ENCODE data around the gene DPP4.
"Not testable (repeated sequence)": the region's sequence is repeated elsewhere in the genome, so short reads cannot be mapped to it uniquely, and the experiment has no call there.

Gene DPP4

DNA sequence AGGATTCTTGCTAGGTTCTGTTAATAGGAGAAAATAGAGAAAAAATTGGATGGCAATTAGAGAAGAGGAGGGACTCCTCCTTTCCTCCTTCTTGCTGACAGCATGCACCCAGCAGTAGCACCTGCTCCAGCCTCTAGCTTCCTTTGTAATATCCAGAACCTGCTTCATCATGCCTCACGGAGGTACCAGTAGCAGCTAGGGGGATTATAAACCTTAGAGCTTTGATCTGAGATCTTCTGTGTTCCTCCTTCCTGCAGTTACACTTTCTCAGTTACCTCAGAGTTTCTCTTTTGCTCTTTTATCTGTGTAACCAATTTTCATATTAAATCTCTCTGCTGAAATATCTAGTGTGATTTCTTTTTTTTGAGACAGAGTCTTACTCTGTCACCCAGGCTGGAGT, 16.6 kb downstream of the DPP4 start:
- DNase-seq, result no peak

DNA sequence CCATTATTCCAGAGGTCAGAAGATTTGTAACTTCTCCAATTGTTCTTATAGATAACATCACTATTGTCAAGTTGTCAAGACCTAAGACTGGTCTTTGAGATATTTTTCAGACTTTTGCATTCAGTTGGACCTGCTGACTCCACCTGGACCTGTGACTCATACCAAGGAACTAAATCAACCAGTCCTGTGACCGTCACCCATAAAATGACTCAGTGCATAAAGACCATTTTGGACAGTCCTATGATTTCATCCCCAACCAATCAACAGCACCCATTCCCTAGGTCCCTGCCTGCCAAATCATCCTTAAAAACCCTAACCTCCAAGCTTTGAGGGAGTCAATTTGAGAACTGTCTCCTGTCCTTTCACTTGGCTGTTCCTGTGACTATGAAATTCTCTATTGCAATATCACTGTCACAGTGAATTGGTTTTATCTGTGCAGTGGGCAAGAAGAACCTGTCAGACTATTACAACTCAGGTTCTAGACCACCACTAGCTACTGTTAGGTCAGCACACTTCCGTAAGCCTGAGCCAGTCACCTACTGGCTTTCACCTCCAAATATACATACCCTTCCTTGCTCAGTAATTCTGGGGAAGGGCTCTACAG, 17.1 kb downstream of the DPP4 start:
- no peak for DNase-seq

DNA sequence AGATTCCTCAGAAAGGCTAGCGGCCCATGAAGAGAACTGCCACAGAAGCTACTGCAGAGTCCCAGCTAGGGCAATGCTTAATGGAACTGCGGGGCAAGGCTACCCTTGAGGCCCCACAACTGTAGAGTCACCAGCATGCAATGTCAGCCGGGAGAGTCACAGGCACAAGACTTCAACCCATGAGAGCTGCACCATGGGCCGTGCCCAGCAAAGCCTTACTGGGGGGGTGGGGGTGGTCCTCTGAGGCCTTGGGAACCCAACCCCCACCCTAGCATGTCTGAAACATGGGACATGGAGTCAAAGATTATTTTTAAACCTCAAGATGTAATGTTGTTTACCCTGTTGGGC, 20.2 kb downstream of the DPP4 start:
- no peak for DNase-seq

DNA sequence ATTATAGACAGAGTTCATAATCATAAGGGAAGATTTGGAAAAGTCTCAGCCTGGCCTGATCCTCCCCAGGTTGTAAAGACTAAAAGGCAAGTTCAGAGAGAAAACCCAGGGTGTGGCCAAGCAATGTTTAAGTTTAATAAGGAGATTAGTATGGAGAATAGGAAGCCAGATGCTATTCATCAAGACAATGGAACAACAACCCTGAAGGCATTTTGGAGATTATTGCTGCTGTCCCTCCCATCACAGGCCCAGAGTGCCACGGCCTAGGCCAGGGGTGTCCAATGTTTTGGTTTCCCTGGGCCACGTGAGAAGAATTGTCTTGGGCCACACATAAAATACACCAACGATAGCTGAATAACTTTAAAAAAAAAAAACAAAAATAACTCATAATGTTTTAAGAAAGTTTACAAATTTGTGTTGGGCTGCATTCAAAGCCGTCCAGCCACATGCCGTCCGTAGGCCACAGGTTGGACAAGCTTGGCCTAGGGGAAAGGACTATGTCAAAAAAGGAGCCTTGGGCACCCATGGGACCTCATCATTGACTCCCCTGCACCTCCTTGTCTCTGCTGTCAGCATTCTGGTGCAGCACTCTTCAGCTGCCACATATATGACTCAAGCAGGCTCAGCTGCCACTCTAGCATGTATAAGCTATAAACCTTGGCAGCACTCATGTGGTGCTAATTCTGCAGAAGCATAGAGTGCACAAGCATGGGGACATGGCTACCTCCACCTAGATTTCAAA, 20.8 kb downstream of the DPP4 start:
- DNase-seq, result no peak

DNA sequence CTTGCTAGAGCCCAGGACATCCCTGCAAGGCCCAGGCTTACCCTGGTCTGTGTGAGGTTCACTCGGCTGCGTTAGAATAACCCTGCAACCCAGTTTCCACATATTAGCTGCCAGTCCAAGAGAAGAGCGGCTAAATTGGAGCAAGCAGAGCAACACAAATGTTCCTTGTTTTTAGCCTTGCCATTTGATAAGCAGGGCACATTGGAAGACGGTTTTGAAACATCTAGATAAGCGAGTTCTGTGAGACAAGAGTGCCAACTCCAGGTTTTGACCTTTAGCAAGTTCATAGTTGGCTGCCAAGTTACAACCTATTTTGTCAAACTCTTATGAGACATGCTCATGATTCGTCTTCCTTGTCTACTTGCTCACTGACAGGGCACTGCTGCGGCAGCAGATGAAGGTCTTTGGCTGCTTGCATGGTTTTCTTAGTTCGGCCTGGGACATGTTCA, 23.5 kb downstream of the DPP4 start:
- DNase-seq, result no peak

DNA sequence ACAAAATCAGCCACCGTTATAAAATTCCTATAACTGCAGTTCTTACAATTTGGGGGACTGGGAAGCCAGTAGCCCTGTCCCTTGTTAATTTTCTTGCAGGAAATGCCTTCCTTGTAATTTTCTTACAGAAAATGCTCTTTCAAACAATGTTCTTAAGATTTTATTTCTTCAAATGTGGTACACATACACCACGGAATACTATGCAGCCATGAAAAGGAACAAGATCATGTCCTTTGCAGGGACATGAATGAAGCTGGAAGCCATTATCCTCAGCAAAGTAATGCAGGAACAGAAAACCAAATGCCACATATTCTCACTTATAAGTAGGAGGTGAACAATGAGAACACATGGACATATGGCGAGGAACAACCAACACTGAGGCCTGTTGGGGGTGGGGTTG, 24.9 kb downstream of the DPP4 start:
- DNase-seq, result not testable (repeated sequence)

DNA sequence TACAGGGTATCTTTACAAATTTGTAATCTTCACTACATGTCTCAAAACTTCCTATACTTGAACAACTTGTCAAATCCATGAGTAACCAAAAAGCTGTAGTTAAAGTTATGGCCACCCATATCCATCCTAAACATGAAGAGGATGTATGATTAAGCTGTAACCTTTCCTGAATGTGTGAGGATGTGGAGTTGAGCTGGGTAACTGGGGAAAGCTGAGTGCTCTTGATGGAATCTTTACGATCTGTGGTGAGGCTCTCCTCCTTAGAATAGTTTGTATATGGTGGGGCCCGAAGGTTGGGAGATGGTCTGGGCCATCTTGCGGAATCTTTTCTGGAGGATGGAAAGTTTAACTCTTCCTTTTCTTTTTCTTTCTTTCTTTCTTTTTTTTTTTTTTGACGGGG, 29.4 kb downstream of the DPP4 start:
- no peak for DNase-seq

DNA sequence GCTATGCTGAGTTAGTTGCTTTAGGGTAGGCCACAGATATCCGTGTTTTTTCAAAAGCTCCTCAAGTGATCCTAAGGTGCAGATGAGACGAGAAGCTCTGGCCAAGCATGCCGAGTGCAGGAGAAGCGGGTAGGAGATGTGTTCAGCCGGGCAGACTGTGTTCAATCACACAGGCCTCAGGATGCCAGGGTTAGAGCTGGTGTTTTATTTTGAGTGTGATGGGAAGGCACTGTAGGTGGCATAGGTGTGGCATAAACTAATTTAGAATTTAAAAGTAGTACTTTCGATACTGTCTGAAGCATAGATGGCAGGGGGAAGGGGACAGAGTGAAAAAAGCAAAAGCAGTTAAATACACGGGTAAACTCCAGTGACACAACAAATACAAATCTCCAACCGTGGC, 30.9 kb downstream of the DPP4 start:
- DNase-seq, result no peak

DNA sequence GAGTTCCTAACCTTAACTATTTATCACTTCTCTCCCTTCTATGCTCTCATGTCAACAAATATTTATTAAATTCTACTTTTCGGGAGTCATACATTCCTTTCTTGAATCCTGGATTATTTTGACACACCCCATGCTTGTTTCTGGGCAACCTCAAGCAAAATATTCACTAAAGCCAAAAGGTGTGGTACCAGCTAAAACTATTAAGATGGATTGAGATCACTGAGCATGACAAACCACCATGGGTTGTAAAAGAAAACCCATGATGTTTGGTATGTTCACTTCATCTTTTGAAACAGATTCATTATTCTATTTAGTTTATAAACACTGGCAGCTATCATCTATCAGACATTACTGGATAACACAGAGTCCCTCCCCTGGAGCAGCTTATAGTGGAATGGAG, 32.5 kb downstream of the DPP4 start:
- DNase-seq, result no peak

DNA sequence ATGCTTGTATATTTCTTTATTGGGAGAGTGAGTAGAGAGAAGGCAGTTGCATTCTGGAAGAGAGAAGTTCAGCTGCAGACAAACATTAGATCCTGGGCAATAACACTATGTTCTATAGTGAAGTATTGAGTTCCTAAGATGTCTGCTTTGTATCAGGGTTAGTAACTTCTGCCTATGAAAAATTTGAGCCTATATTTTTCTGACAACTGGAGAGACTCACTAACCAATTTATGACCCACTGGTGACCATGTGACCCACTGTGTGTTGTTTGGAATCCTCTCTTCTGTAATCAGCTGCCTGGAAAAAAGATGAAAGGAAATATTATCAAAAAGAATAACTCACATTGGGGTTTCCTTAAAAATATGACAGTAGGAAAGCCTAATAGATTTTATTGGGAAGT, 35.3 kb downstream of the DPP4 start:
- no peak for DNase-seq

DNA sequence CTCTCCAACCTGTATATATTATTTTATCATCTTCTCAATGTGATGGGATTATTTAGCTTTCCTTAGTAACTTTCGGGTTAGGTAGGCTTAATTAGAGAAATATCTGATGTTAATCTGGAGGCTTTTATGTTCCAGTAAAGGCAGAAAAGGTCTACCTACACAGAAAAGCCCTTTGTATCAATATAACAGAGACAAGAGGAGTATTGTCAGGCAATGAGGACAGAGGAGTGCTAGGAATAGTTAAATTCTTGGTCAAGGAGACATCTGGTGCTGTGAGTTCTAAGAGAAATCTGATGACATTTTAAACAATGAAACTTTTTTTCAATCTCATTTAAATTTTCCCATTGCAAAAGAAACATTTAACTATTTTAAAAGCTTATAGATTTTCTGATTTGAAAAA, 36.1 kb downstream of the DPP4 start:
- DNase-seq, result no peak

DNA sequence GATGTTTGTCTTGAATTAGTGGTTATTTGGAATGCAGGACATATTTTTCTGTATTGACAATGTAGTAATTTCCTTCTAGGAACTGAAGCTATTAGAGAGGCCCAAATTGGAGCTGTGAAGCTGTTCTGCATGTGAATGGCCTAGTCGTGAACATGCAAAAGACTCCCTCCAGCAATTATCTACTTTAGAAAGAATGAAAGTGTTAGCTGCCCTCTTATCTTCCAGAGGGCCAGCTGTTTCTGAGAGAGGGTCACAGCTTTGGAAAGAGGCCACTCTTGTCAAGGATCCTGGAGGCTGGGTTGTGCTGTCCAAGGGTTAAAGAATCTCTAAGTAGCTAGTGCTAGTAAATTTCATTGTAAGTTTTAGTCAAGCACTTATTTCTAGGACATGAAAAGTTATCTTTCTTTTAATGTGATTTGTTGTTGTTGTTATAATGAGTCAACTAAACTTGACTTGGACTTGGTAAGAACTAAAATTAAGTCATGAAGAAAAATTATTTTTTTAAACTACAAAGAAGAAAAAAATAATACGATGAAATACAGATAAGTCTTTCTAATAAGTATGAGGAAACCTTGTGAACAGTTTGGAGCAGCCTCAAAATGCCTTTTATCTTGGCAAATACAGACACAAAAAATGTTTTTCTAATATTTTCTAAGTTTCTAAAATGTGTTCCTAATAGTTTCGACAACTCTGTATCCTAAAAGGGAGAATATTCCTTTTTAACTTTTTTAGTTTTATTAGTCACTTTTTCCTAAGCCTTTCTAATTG, 36.8 kb downstream of the DPP4 start:
- no peak for DNase-seq

DNA sequence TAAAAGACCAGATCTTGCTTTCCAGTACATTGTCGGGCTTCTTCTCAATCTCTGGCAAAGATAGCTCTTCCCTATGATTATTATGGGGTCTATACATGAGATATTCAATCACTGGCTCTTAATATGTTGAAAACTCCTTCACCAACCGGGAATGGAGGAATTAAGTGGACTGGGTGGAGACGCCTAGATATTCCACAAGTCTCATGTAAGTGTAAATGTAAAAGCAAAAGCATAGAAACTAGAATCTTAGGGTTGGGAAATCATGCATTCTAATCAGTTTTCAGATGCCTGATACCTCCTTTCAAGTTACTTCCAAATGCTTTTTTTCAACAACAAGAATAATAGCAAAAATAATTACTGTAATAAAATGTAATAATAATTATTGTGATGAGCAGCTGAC, 38.0 kb downstream of the DPP4 start:
- DNase-seq, result no peak

DNA sequence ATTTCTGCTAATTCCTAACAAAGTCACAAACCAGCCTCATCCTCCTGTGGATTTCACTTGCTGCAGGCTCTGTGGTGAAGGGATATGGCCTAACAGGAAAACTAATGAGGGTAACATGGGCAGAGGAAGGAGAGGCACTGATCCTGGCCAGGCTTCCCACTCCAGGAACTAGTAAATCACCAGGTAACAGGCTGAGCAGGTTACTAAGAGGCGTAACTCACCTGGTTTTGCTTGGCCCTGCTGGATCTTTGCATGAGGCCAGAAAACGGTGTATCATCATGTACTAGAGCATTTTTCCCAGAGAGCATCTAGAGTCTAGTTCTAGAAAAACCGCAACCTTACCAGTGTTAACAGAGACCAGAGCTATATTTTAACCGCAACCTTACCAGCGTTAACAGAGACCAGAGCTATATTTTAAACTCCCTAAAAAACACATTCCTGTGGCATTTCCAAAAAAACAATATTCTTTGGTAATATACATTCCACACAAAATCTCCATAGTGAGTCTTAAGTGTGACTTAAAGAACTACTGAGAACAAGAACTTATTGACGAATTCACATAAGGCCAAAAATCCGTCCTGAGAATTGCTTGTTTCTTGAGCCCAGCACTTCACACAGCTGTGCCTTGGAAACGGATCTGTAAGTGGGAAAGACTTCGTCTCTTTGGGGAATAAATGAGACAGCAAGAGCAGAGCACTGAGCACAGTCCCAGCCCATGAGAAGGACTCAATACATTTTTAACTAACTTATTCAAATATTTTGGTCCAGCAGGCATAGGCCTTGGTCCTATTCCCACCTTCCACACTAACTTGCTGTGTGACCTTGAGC, 43.4 kb downstream of the DPP4 start:
- DNase-seq, result no peak

DNA sequence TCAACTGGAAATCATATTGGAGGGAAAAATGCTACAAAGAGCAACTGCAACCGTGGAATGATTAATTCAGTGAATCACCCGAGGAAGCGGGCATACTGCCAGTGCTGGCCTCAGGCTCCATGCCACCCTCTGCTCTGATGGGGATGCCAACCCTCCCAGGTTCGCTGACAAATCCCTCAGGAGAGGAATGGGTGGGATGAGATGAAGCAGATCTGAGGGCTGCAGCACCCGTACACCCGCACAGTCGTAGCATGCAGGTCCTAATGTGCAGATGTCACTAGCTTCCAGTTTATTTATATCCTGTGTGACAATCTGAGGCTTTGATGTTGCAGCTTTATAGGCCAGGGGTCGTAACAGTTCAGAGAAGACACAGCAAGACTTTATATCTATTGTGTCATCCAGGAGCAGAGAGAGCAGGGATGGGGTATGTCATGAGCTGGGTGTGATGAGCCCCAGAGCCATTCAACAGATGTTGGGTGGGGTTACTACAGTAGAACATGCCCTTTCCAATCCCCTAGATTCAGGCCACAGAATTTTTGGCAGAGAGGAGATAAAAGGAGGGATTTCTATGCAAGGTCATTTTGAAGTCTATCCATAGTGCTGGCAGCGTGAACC, 44.6 kb downstream of the DPP4 start:
- DNase-seq, result no peak

DNA sequence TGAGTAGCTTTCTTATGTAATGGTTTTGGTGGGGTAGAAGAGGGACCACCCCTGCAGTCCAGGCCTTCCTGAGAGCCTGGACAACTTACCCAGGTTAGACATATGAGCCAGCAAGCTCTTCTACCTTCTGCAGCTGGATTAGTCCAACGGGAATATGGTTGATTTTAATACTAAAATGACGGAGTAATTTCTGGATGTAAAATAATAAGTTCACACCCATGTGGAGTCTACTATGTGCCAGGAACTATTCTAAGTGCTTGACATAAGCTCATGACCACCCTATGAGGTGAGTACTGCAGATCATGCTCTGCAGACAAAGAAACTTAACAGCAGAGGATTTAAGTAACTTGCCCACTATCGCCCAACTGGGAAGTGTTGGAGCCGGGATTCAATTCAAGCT, 45.5 kb downstream of the DPP4 start:
- no peak for DNase-seq

DNA sequence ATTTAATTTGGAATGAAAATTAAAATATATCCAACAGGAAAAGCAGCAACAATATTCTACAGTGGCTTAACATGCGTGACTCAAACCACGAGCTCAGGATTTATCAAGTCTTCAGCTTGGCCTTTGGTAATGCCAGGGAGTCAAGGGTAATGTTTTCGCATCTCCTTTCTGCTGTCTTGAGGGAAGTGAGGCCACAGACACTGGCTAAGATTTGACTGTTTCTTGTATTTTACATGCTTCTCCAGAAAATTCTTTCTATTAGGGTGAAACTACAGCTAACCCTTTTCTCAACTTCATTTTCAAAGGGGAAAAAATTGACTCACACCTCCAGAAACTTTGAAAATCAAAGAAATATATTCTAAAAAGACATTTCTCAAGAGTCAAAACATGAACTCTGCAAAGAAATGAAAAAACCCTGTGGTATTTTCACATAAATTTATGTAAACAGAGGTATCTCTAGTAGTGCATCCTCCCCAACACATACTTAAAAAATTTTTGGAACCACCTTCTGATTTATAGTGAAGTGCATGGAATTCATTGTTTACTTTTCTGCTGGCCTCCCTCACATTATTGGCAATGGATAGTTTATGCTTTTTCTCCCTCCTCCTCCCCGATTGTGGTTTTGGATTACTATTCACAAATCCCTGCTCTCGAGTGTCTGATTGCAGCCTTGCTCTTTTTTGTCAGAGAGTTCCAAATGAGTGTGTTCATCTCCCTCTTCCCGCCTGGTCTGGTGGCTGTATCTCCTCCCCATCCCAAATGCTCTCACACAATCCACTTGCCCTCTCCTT, 48.7 kb downstream of the DPP4 start:
- DNase-seq, result no peak

DNA sequence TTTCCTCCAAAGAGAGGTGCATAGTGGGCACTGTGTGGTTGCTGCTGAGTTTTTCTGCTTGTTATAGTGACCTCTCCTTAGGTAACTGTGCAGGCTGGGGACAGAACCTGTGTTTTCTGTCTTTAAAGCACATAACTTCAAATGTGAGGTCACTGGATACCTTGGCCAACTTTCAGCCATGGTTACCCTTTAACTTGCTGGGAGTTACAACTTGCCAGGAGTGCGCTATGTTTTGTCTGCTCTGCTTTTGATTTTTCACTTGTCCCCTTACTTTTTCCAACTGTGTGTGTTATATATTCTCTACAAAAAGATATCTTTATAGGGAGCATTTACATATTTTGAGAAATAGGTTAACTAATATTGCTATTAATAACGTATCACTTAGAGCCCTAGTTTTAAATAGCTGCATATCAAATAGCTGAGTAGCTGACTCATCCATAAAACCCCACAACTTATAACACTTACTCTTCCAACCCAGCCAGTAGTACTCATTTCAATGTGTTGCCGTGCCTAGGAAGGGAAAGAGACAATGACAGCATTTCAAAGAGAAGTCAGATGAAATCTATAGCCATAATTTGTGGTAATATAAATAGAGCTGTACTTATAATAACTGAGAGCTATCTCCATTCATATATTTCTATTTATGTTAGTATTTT, 51.6 kb downstream of the DPP4 start:
- no peak for DNase-seq

DNA sequence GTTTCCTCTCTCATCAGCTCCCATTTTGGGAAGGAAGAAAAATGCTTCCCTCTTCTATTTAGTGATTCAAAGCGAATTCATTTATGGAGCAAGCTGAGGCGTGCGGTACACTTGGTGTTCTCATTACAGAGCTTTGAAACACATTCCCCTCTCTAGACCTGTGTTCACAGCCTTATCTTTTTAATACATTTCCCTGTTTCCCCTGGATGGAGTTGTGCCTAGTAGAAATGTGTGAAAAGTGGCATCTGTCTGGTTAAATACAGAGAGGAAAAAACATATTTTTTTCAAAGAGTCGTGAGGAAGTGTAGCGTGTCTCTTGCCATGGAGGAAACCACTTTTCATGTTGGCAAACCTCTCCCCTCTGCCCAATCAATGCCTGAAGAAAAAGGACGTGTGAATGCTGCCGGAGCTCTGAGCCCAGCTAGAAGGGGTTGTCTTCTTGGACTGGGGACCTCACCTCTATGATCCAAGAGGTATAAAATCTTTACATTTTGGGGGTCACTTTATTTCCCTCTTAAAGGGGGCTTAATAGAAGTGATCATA, 52.4 kb downstream of the DPP4 start:
- DNase-seq, result no peak

DNA sequence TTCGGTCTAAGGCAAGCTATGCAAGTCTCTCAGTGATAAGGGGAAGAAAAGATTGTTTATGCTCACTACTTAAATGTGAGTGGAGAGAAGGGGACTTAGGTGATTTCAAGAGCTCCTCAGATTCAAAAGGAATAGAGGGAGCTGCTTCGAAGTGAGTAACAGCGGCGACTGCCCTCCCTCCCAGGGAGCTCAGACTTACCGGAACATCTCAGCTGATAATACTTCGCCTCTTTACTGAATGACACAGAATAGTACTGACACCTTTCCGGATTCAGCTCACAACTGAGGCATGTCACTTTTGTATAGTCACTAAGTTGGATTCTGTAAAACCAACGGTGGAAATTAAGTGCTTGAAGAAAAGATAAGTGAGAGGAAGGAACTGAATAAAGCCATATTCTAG, 55.5 kb downstream of the DPP4 start:
- DNase-seq, result no peak

DNA sequence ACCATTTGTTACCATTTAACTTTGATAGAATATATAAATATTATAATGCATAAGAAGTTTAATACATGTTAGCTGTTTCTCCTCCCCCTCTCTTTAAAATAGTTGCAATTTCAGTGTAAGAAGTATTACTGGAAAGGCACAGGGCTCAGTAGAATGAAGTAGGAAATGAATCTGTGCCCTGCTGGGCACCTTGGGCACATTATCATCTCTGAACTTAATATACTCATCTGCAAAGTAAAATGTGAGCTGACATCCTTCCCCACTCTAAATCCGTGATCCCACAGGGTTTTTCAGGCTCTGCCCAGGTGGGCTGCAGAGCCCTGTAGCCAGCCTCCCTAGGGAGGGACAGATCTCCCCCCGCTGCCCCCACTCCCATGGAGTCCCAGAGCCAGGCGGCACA, 56.8 kb downstream of the DPP4 start:
- no peak for DNase-seq
